Lower leg skin (tissue), 4 donors: Measurements from ENCODE around the gene GPC4. TPM values are rescaled to one million over a fixed set of nuclear protein-coding genes. Genes with fewer than 3 reads are reported as not detected.

Experiments used
- DNase-seq, 2 donors: peaks; one replicate each; pipeline ENCODE4 v3.0.0-alpha.2; 2019; ENCODE audit warnings: low spot score in 2 of 2
- H3K4me3 ChIP-seq: fragments of 200-600 bp; sonication (generic); 2 replicates; pipeline ENCODE4 v1.5.1; 2017; ENCODE audit warnings: mild to moderate bottlenecking, low read depth; ENCODE audit not compliant: poor library complexity, severe bottlenecking
- CTCF ChIP-seq, 3 donors: fragments of 450-650 bp; IDR thresholded peaks; one replicate each; pipeline ENCODE4 v1.5.1; 2016; ENCODE audit warnings: antibody characterized with exemption in 3 of 3, mild to moderate bottlenecking in 3 of 3, moderate library complexity in 2 of 3
- POLR2A ChIP-seq, 2 donors: fragments of 450-650 bp; IDR thresholded peaks; one replicate each; pipeline ENCODE4 v1.6.1; 2016 to 2017; ENCODE audit warnings: antibody characterized with exemption in 2 of 2, mild to moderate bottlenecking in 1 of 2, moderate library complexity in 1 of 2
- WGBS, 2 donors: methylation state at CpG; one replicate each; pipeline ENCODE4 v1.1.5; 2018; 5-methylcytosine and 5-hydroxymethylcytosine counted together
- intact Hi-C: fragments of 100-400 bp; cut with DNase I; formaldehyde crosslinking; loops from one replicate; pipeline ENCODE4 v1.15.0; 2023; ENCODE audit warnings: low total_unique reads
- total RNA-seq, 4 donors: library from RNA; depleted of rRNA; stranded (reverse); fragments of >200 nt; gene quantifications; one replicate each; pipeline ENCODE4 v1.1.0, GENCODE V29; 2016

The GPC4 gene
- total RNA-seq, 4 donors from 2014 or later: 2.7 to 7.2 (median 3.7) TPM

- WGBS, 2 donors: 90 to 93% methylated on average over 3 of the region's 3 CpGs
- intact Hi-C loops: no loop called here
- TF ChIP-seq POLR2A (IDR thresholded peaks at IDR 0.05): no peak
- no peak for TF ChIP-seq CTCF (IDR thresholded peaks at IDR 0.05)
- no peak for DNase-seq
- no peak overlapping the region for H3K4me3 ChIP-seq
Observed at GRCh38 chrX:133399411-133399810, 15.9 kb downstream of the GPC4 start.

GRCh38 chrX:133394765-133395164 is 20.5 kb downstream of the GPC4 start:
- 84 to 87% methylated on average over 2 of the region's 2 CpGs for WGBS, 2 donors
- DNase-seq: no peak
- no peak overlapping the region for H3K4me3 ChIP-seq
- TF ChIP-seq CTCF (IDR thresholded peaks at IDR 0.05) (no peak), POLR2A (IDR thresholded peaks at IDR 0.05) (no peak)
- intact Hi-C loops: no loop called here

- TF ChIP-seq POLR2A (IDR thresholded peaks at IDR 0.05): no peak
- no peak for TF ChIP-seq CTCF (IDR thresholded peaks at IDR 0.05)
- intact Hi-C loops: no loop called here
- DNase-seq: no peak
- H3K4me3 ChIP-seq: no peak overlapping the region
- whole genome bisulfite sequencing, 2 donors: 75 to 79% methylated on average over 8 of the region's 8 CpGs
Observed at GRCh38 chrX:133392671-133393070, 22.6 kb downstream of the GPC4 start.

- 60 to 75% methylated on average over 3 of the region's 3 CpGs for WGBS, 2 donors
- no peak for TF ChIP-seq CTCF (IDR thresholded peaks at IDR 0.05)
- TF ChIP-seq POLR2A (IDR thresholded peaks at IDR 0.05): no peak
- intact Hi-C loops: no loop called here
- DNase-seq: no peak
- no peak overlapping the region for H3K4me3 ChIP-seq
Observed at GRCh38 chrX:133391111-133391510, 24.2 kb downstream of the GPC4 start.

GRCh38 chrX:133390676-133391075 is 24.6 kb downstream of the GPC4 start:
- intact Hi-C loops: no loop called here
- no peak for DNase-seq
- 66 to 74% methylated on average over 5 of the region's 5 CpGs for WGBS, 2 donors
- TF ChIP-seq CTCF (IDR thresholded peaks at IDR 0.05) (no peak), POLR2A (IDR thresholded peaks at IDR 0.05) (no peak)
- H3K4me3 ChIP-seq: no peak overlapping the region

- TF ChIP-seq POLR2A (IDR thresholded peaks at IDR 0.05) (no peak), CTCF (IDR thresholded peaks at IDR 0.05) (no peak)
- intact Hi-C loops: no loop called here
- DNase-seq: no peak
- H3K4me3 ChIP-seq: no peak overlapping the region
- 84 to 87% methylated on average over 6 of the region's 6 CpGs for WGBS, 2 donors
Observed at GRCh38 chrX:133389975-133390374, 25.3 kb downstream of the GPC4 start.
